ENCODE measurements around the gene OLR1.
A peak's percentile ranks its signal among the peaks of the same experiment; 100 is the strongest.
"Not testable (repeated sequence)": the region's sequence is repeated elsewhere in the genome, so short reads cannot be mapped to it uniquely, and the experiment has no call there.

Gene OLR1

GRCh38 chr12:10171973-10172728 lies at the start of gene OLR1:
Gene OLR1 (minus strand): TSS chr12:10172132. CDS start chr12:10172077, 55 bp downstream.
- peak; percentile 7 for DNase-seq

GRCh38 chr12:10220398-10221077 lies 48.6 kb upstream of the OLR1 start:
- no peak for DNase-seq

- DNase-seq = no peak
Observed at GRCh38 chr12:10218021-10218420, 46.1 kb upstream of the OLR1 start.

- peak; percentile 40 for DNase-seq
Observed at GRCh38 chr12:10215946-10216345, 44.0 kb upstream of the OLR1 start.

GRCh38 chr12:10215436-10215835 lies 43.5 kb upstream of the OLR1 start:
- peak; percentile 17 for DNase-seq

GRCh38 chr12:10214895-10215267 lies 42.9 kb upstream of the OLR1 start:
- DNase-seq = no peak

GRCh38 chr12:10214136-10214894 lies 42.4 kb upstream of the OLR1 start:
- DNase-seq = peak; percentile 36

- DNase-seq = peak; percentile 86
Observed at GRCh38 chr12:10213168-10214135, 41.5 kb upstream of the OLR1 start.

- peak; percentile 82 for DNase-seq
Observed at GRCh38 chr12:10212739-10213131, 40.8 kb upstream of the OLR1 start, which contains the start of gene GABARAPL1. Gene GABARAPL1 (plus strand): TSS chr12:10212877. CDS start chr12:10213130, 253 bp downstream.

GRCh38 chr12:10211940-10212738 lies 40.2 kb upstream of the OLR1 start:
- DNase-seq = peak; percentile 92

GRCh38 chr12:10211101-10211939 lies 39.4 kb upstream of the OLR1 start:
- DNase-seq = no peak

GRCh38 chr12:10210225-10210624 lies 38.3 kb upstream of the OLR1 start:
- DNase-seq = no peak

GRCh38 chr12:10207136-10207535 lies 35.2 kb upstream of the OLR1 start:
- no peak for DNase-seq

- DNase-seq = no peak
Observed at GRCh38 chr12:10205220-10205807, 33.4 kb upstream of the OLR1 start.

- not testable (repeated sequence) for DNase-seq
Observed at GRCh38 chr12:10204495-10204894, 32.6 kb upstream of the OLR1 start.

GRCh38 chr12:10197879-10198278 lies 25.9 kb upstream of the OLR1 start:
- DNase-seq = no peak

GRCh38 chr12:10196210-10196609 lies 24.3 kb upstream of the OLR1 start:
- no peak for DNase-seq

GRCh38 chr12:10194160-10194670 lies 22.3 kb upstream of the OLR1 start:
- DNase-seq = no peak

GRCh38 chr12:10191865-10192264 lies 19.9 kb upstream of the OLR1 start:
- DNase-seq = no peak
